Stimulated activated CD4-positive, alpha-beta T cell treated with anti-CD3 and anti-CD28 coated beads, Interleukin-4, amount 100 ng/mL, for 24 hours (primary cell): ENCODE measurements around the gene SCP2.
A peak's percentile ranks its signal among the peaks of the same experiment; 100 is the strongest.

Source experiments
- DNase-seq: peaks from one replicate; pipeline ENCODE4 v3.0.0-alpha.2; 2020

SCP2 gene, protein sequence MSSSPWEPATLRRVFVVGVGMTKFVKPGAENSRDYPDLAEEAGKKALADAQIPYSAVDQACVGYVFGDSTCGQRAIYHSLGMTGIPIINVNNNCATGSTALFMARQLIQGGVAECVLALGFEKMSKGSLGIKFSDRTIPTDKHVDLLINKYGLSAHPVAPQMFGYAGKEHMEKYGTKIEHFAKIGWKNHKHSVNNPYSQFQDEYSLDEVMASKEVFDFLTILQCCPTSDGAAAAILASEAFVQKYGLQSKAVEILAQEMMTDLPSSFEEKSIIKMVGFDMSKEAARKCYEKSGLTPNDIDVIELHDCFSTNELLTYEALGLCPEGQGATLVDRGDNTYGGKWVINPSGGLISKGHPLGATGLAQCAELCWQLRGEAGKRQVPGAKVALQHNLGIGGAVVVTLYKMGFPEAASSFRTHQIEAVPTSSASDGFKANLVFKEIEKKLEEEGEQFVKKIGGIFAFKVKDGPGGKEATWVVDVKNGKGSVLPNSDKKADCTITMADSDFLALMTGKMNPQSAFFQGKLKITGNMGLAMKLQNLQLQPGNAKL

DNA sequence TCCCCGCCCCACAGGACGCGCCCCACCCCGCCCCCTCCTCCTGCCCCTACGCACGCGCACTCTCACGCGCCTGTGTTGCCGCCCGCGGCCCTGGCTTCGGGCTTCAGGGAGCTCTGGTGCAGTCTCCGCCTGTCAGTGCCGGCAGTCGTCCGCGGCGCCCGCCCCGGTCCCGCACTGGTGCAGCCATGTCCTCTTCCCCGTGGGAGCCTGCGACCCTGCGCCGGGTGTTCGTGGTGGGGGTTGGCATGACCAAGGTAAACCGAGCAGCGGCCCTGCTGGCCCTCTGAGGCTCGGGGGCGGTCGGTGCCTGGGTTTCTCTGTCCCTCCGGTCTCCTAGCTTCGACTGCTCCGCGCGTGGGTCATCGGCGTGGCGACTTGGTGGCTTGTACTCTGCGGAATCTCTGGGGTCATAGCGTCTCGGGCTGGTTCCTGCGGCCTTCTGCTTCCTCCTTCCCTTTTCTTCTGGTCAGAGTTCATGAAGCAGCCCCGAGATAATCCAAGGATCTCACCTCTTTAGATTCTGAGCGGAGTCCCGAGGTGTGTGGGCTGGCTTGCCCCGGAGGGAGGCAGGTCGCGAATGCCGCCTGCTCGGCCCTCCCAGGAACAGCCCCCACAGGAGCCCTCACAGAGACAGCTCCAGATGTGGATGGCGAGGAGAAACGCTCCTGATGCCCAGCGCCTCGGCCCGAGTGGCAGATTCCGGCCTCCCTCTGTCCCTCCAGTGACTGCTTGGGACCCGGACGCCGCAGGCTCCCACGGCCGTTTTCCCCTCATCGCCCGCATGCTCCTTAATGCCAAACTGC lies at the start of gene SCP2:
SCP2 (plus strand) TSS at position 65 of the 803 bp plus-strand sequence; CDS start at position 186, 121 bp downstream.
- peak; percentile 77 for DNase-seq

DNA sequence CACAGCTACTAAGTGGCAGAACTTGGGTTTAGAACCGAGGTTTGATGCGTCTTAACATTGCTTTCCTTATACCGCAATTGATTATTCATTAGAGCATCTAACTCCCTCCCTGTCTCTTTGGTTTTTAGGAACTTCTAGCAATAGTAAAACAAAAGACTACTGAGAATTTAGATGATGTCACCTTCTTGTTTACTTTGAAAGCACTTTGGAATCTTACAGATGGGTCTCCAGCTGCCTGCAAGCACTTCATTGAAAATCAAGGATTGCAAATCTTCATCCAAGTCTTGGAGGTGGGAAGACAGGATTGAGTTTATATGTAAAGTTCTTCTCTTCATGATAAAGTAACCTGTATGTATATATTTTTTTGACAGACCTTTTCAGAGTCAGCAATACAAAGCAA lies 49.5 kb upstream of the SCP2 start:
- DNase-seq = no peak

DNA sequence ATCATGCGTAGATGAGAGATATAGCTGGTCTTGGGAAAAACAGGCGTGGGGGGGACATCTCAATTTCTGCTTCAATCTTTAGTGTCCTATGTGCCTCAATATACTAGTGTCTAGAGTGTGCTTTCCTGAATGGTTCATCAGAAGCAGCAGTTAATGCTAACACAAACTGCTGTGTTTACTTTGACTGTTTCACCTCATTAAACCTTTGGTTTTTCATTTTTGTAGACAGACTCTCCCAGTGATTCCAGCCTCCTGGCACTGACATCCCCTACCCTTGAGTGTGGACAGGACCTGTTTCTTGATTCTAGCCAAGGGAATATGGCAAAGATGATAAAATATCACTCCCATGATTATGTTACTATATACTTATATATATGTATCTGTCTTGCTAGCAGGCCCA lies 46.9 kb upstream of the SCP2 start:
- DNase-seq = no peak

DNA sequence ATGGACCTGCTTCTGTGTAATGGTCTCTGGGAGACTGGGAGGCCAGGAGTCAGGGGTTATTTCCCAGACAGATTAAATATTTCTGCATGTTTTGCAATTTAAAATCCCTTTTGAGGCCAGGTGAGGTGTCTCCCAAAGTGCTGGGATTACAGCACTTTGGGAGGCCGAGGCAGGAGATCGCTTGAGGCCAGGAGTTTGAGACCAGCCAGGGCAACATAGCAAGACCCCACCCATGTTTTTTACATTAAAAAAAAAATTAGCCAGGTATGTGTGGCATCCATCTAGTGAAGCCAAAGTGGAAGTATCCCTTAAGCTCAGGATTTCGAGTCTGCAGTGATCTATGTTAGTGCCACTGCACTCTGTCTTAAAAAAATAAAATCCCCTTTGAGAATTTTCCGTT lies 39.6 kb upstream of the SCP2 start:
- DNase-seq = no peak

DNA sequence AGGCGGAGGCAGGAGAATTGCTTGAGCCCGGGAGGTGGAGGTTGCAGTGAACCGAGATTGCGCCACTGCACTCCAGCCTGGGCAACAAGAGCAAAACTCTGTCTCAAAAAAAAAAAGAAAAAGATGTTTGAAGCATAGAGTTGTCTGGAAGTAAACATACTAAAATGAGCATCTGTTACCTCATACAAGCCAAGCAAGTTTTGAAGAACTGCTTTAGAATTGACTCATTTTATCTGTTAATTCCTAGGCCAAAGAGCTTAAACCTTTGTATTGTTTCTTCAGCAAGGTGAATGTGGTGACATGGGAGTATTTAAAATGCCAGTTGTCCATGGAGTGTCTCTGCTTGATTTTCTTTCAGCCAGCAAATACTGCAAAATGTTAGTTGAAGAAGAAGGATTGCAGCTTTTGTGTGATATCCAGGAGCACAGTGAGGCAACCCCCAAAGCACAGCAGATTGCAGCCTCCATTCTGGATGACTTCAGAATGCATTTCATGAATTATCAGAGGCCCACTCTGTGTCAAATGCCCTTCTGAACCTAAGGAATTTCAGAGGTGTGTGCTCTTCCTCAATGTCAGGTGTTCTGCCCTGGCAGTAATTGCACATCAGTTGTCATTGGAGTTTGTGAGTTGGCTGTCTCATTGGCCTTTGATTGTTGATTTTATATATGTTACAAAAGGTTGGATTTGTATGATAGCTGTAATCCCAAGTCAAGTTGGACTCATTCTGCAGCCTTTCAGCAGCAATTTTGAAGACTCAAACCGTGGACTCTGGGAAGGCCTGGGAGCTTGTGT lies 34.5 kb upstream of the SCP2 start:
- DNase-seq = no peak

DNA sequence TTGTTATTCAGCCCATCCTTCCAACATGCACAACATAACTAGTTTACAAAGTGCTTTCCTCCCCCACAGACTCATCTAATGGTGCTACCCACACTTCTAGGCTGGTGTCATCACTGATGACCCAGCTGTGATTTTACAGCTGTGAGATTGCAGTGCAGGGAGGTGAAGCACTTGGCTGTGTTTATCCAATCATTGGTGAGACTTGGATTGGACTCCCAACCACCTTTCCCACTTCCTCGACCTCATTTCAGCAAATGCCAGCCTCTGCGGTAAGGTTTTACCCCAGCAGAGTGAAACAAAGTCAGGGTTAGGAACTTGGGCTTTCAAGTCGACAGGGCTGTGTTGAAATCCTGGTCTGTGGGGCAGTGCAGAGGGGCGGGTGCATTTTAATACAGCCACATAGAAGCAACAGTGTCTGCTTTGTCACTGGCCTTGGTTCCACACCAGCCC lies 27.6 kb upstream of the SCP2 start:
- DNase-seq = no peak

DNA sequence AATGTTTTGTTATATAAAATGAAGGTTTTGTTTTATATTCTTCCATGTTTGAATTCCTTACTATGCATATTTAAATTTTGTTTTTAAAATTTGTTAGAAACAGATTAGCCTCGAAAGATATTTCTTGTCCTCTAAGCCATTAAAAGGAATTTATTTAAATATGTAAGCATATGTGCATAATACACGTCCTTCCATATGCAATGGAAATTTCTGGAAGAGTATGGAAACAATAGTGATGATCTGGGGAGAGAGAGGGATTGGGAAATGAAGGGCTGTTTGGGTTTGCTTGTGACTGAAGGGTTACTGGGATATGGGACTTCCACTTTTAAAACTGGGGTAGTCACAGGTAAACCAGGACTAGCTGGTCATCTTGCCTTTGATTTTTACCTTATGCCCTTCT lies 26.7 kb upstream of the SCP2 start:
- no peak for DNase-seq

DNA sequence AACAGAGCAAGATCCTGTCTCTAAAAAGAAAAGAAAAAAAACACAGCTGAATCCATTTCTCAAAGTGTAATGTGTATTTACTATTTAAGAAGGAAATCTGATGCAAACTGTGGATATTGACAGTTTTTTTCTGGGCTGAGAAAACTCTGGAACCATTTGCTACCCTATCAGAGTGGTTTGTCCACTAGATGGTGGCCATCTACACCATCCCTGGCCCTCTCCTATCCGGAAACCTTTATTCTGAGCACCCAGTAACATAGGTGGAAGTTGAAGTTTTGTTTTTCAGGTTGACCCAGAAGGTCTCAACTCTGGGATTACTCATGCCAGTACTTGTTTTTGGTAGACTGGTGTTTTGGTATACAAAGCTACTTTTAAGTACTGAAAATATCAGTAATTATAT lies 25.7 kb upstream of the SCP2 start:
- DNase-seq = no peak

DNA sequence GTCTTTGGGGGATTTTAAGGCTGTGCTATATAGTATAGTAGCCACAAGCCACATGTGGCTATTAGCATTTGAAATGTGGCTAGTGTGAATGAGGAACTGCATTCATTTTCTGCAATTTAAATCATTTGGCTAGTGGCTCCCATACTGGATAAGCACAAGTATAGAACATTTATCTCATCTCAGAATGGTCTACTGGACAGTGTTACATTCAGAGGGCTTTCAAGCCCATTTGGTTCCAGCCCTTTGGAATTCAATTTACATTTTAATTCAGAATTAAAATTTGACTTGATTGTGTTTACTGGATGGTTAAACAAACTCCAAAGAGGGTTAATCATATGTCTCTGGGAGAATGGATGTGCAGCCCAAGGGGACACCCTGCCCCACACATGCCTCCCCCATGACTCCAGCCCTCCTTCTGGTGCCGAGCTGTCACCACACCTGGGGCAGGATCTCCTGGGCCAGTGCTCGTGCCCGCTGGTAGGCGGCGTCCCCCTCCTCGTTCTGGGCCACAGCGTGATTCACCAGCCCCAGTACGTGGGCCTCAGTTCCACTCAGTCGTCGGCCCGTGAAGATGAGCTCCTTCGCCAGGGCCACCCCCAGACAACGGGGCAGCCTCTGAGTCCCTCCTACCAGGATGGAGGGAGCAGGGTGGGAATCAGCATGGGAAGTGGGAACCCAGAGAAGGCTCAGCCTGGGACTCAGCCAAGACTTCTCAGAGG lies 22.7 kb upstream of the SCP2 start:
- DNase-seq = no peak

DNA sequence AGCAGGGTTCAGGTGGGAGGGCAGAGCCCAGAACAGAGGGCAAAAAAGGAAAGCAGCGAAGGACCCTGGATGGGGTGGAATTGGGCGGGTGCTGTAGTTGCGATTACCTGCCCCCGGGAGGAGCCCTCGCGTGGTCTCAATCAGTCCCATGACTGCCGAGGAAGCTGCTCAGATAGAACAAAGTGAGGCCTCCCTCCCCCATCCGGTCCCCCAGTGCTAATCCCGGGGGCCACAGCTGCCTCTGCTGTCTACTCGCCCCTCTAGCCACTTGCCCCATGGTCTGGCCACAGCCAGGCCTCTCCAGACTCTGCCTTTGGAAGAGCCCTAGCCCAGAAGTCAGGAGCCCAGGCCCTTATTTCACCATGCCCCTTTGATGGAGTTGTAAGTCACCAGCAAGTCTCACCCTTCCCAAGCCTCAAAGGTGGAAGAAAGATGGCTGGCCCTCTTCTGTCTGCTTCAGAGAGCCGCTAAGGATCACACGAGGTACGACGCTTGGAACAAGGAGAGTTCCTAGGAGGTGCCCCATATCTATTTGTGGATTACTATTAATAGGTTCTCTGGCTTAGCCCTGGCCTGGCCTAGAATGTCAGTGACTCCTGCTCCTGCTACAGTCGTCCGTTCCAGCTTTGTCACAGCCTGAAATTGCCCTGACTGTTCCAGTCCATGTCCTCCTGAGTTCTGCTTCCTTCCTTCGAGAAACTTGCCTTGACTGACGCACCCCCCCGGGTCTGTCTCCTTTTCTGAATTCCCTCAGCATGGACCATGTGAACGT lies 22.0 kb upstream of the SCP2 start:
- peak; percentile 21 for DNase-seq

DNA sequence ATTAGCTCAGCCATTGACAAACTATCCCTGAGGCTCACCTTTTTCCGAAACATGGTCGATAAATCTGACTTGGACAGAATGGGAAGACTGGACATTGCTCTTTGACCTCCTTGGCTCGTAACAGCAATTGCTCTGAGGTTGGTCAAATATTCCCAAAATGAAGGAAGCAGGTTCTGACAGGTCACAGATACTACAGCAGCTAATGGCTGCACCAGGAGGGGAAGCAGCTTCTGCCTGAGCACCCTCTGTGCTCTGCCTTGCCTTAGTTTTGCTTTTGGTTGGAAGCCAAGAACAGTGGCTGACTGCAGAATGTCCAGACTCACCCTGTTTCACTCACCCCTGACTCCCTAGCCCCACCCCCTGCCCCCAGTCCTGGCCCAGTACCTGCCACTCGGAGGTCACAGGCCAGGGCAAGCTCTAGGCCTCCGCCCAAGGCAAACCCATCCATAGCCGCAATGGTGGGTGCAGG lies 20.9 kb upstream of the SCP2 start:
- no peak for DNase-seq

DNA sequence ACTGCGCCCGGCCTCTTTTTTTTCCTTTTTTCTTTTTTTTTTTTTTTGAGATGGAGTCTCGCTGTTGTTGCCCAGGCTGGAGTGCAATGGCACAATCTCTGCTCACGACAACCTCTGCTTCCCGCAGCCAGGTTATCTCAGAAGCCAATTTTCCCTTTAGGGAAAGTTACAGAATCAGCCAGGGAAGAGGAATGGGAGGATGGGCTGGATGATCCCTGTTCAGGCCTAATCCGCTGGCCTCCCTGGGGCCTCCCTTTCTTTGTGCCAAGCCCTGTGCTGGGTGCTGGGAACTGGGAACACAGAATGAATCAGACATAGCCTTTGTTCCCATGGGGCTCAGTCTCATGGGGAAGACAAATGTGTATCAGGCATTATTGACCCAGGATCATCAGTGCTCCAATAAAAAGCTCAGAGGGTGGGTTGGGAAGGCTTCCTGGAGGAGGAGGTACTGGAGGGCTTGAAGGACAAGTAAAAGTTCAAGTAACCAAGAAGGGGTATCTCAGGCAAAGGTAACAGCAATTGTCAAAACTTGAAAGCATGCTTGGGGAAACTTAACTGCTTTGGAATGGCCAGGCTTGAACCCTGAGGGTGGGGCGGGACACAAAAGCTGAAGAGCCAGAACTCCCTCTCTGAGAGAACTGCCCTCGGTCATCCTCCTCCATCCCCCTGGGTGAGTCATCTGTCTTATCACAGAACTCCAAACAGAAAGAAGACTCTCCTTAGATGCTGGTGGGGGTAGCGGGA lies 19.8 kb upstream of the SCP2 start:
- no peak for DNase-seq

DNA sequence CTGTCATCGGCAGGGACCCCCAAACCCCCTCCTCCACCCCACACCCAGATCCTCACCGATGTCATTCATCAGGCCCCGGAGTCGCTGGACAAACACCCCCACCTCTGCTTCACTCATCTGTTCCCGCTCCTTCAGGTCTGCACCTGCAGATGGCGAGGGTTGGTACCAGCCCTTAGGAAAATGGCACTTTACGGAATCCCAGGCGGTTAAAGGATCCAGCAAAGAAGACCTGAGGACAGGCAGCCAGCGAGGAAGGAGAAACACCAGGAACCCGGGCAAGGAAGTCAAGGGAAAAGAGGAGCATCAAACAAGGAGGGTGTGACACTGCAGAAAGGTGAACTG lies 19.3 kb upstream of the SCP2 start:
- no peak for DNase-seq

DNA sequence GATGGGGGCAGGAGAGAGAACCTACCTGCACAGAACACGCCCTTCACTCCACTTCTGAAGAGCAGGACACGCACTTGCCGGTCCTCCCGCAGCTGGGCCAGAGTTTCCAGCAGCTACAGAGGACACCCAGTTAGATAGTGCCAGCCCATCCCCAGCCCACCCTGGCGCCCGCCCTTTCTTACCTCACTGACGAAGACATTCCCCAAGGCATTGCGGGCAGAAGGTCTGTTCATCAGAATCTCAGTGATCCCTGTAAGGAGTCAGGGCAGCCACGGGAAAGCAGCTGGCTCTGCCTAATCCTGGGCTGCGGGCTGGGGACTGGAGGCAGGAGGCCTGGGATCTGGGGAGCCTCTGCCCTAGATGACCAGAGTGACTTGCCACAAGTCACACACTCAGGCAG lies 15.5 kb upstream of the SCP2 start:
- DNase-seq = no peak

DNA sequence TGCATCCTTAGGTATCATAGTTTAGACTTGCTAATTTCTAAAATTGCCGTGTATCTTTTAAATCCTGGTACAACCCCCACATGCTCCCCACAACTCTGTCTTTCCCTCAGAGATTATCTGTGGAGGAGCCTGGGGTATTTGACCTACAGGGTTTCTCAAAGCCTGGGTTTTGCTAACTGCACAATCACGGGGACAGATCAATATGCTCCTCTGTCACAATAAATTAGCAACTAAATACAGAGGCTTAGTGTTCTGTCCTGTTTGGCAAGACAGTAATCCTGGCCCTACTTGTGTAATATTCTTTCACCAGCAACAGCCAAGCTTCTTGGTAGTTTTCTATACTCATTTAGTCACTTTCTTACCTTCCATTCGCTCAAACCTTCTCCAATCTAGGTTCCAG lies 14.1 kb upstream of the SCP2 start:
- no peak for DNase-seq

DNA sequence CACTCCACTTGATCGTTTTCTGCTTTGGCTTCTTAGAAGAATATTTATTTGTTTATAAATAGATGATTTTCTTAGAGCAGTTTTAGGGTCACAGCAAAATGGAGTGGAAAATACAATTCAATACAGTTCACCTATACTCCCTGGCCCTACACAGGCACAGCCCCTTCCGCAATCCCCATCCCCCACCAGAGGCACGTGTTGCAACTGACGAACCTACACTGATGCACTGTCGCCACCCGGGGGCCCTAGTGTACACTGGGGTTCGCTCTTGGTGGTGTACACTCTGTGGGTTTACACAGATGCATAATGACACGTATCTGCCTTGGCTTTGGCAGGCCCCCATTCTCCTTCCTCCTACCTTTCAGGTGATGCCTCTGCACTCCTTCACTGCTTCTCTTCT lies 13.5 kb upstream of the SCP2 start:
- no peak for DNase-seq

DNA sequence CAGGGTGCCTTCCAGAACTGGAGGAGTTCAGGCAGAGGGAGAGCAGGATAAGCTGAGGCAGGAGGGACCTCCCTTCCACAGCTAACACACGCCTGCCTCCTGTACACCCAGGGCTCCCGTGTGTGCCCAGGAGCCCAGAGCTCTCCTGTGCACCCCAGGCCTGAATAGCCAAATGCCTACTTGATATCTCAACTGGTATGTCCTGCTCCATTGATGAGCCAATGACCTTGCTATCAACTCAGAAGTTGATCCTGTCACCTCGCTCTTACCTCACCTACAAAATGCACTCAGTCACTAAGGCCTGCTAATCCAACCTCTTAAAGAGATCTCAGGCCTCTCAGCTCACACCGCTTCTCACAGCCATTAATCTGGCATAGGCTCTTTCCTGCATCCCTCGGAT lies 12.6 kb upstream of the SCP2 start:
- no peak for DNase-seq

DNA sequence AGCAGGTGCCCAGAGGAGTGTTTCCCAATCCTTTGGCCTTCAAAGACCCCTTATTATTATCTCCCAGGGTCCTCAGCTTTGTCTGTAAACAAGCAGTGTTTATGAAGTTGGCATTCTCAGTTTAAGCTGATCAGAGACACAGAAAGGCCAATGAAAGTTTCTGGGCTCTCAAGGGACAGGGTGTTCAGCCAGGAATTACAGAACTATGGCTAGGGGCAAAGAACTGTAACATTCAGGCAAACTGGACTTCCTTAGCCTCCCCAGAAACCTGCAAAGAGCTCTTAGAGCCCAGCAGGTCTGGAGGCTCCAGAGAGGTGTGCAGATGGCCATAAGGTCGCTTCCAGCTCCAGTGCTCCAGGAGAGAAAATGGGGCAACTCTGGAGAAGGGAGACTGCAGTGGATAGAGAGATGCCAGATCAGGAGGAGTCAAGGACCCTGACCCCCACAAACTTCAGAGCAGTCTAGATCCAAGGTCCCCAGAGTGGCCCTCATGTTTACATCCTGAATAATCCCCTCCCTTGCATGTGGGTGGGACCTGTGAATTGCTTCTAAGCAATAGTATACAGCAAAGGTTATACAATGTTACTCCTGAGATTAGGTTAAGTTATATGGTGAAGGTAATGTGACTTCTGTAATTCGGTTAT lies 11.7 kb upstream of the SCP2 start:
- DNase-seq = no peak

DNA sequence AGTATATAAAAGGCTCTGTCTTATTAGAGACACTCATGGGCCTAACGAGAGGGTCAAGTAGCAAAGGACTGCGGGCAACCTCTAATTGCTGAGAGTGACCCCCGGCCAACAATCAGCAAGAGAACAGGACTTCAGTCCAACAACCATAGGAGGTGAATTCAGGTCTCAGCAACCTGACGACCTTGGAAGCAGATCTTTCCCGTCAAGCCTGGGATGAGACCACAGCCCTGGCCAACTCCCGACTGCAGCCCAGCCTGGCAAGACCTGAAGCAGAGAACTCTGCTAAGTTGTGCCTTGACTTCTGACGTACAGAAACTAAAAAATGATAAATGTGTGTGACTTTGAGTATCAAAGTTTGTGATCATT lies 11.2 kb upstream of the SCP2 start:
- no peak for DNase-seq

DNA sequence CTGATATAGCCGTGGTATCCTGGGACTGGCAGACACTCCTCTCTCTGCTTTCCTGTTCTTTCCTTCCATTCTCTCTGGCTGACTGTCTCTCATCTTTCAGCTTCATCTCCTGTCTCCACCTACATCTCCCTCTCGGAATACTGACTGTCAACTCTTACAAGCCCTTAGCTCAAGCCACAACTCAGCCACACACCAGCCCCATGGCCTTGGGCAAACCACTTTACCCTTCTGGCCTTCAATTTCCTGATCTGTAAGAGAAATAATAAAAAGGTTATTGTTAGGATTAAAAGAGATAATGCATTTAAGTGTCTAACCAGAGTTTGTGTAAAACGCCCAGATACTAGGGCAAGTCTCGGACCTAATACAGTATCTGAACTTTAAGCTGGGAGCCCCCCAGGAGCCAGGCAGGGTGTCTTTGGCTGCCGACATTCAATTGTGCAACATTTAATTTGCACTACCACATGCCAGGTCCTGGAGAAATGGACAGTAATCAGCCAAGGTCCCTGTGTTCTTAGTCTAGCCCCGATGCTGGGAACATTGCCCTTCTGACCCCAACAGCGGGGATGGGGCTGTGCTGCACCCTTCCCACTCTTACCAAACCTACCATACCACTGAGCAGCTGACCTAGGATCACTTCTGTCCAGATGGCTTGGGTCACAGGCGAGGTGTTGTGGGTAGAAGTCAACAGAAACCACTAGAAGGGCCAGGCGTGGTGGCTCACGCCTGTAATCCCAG lies 10.7 kb upstream of the SCP2 start:
- no peak for DNase-seq
